Endothelial cell (in vitro differentiated cells): ENCODE data around the gene LRRN2. TPM values are rescaled to one million over a fixed set of nuclear protein-coding genes. Genes with fewer than 3 reads are reported as not detected.

Experiments used
- DNase-seq: peaks from one replicate; pipeline ENCODE4 v3.0.0; 2021; ENCODE audit warnings: low spot score
- H3K27ac Mint-ChIP-seq: one replicate; pipeline ENCODE4 v1.8.0; 2021; ENCODE audit warnings: mixed read lengths, inconsistent platforms; ENCODE audit not compliant: unreplicated experiment
- H3K27me3 Mint-ChIP-seq: one replicate; pipeline ENCODE4 v1.8.0; 2021; ENCODE audit warnings: mild to moderate bottlenecking, moderate library complexity, mixed read lengths, inconsistent platforms; ENCODE audit not compliant: unreplicated experiment
- H3K36me3 Mint-ChIP-seq: one replicate; pipeline ENCODE4 v1.8.0; 2021; ENCODE audit warnings: mild to moderate bottlenecking, low read depth, mixed read lengths, inconsistent platforms; ENCODE audit not compliant: unreplicated experiment
- H3K4me1 Mint-ChIP-seq: one replicate; pipeline ENCODE4 v1.8.0; 2021; ENCODE audit warnings: mild to moderate bottlenecking, mixed read lengths, inconsistent platforms; ENCODE audit not compliant: unreplicated experiment
- H3K4me3 Mint-ChIP-seq: one replicate; pipeline ENCODE4 v1.8.0; 2021; ENCODE audit warnings: mild to moderate bottlenecking, mixed read lengths, inconsistent platforms; ENCODE audit not compliant: unreplicated experiment
- H3K9me3 Mint-ChIP-seq: one replicate; pipeline ENCODE4 v1.8.0; 2021; ENCODE audit warnings: mixed read lengths, inconsistent platforms; ENCODE audit not compliant: unreplicated experiment
- total RNA-seq: library from RNA; stranded (reverse); fragmentation: NEBNext Ultra II Directional; extraction: Animal tissue kit (Norgen Biotek cat#: 25700); gene quantifications from one replicate; pipeline ENCODE4 v1.2.1, GENCODE V29; 2021; ENCODE audit not compliant: unreplicated experiment
- TF ChIP-seq, protein P1 (sequence below): fragments of 200-600 bp; sonication (generic); IDR thresholded peaks from one replicate; pipeline ENCODE4 v1.5.0; 2021; ENCODE audit warnings: antibody characterized with exemption; ENCODE audit not compliant: unreplicated experiment

LRRN2 gene
- total RNA-seq, 1 donor from 2014 or later = 71.1 TPM

- no peak overlapping the region for H3K4me3 Mint-ChIP-seq
- H3K27ac Mint-ChIP-seq = no peak overlapping the region
- no peak for DNase-seq
These were observed 106.5 kb downstream of the LRRN2 start for GRCh38 chr1:204578867-204579664.

GRCh38 chr1:204577794-204578478 is 107.6 kb downstream of the LRRN2 start:
- H3K9me3 Mint-ChIP-seq = no peaks in the 10 kb centered on the region
- no peaks in the 10 kb centered on the region for H3K27me3 Mint-ChIP-seq
- H3K4me3 Mint-ChIP-seq = no peak overlapping the region
- peaks cover 17% of the 10 kb centered on the region for H3K4me1 Mint-ChIP-seq
- H3K27ac Mint-ChIP-seq = no peak overlapping the region
- DNase-seq = no peak
- TF ChIP-seq, protein P1, sequence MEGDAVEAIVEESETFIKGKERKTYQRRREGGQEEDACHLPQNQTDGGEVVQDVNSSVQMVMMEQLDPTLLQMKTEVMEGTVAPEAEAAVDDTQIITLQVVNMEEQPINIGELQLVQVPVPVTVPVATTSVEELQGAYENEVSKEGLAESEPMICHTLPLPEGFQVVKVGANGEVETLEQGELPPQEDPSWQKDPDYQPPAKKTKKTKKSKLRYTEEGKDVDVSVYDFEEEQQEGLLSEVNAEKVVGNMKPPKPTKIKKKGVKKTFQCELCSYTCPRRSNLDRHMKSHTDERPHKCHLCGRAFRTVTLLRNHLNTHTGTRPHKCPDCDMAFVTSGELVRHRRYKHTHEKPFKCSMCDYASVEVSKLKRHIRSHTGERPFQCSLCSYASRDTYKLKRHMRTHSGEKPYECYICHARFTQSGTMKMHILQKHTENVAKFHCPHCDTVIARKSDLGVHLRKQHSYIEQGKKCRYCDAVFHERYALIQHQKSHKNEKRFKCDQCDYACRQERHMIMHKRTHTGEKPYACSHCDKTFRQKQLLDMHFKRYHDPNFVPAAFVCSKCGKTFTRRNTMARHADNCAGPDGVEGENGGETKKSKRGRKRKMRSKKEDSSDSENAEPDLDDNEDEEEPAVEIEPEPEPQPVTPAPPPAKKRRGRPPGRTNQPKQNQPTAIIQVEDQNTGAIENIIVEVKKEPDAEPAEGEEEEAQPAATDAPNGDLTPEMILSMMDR = no peak
- H3K36me3 Mint-ChIP-seq = no peaks in the 10 kb centered on the region

More at GRCh38 chr1:204578867-204579664, 106.5 kb downstream of the LRRN2 start:
- H3K4me1 Mint-ChIP-seq = peaks cover 17% of the 10 kb centered on the region
- no peaks in the 10 kb centered on the region for H3K9me3 Mint-ChIP-seq
- H3K36me3 Mint-ChIP-seq = no peaks in the 10 kb centered on the region
- TF ChIP-seq, protein P1 = no peak
- no peaks in the 10 kb centered on the region for H3K27me3 Mint-ChIP-seq

DNA sequence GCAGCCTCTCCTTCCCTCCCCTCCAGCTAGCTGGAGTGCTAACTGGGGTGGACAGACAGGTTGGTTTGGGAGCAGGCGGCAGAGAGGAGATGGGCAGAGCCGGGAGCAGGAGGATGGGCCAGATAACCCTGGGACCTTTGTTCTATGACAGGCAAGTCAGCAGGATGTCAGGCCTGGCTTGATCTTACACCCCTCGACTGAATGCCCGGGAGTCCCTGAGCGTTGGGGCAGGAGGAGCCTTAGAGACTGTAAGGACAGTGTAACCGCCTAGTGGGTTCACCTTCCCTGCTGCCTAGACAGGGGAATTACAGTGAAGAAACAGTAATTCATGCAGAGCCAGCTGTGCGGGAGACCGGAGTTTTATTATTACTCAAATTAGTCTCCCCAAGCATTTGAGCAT is 109.1 kb downstream of the LRRN2 start:
- Mint-ChIP-seq H3K4me1 (peaks cover 17% of the 10 kb centered on the region), H3K27me3 (no peaks in the 10 kb centered on the region), H3K27ac (no peak overlapping the region), H3K4me3 (no peak overlapping the region), H3K36me3 (no peaks in the 10 kb centered on the region), H3K9me3 (no peaks in the 10 kb centered on the region)
- DNase-seq = no peak
- TF ChIP-seq, protein P1 = no peak

GRCh38 chr1:204575221-204576190 is 110.0 kb downstream of the LRRN2 start:
- TF ChIP-seq, protein P1 = no peak
- H3K36me3 Mint-ChIP-seq = no peaks in the 10 kb centered on the region
- no peak for DNase-seq
- H3K9me3 Mint-ChIP-seq = no peaks in the 10 kb centered on the region
- H3K27ac Mint-ChIP-seq = no peak overlapping the region
- no peak overlapping the region for H3K4me3 Mint-ChIP-seq
- peaks cover 17% of the 10 kb centered on the region for H3K4me1 Mint-ChIP-seq
- H3K27me3 Mint-ChIP-seq = no peaks in the 10 kb centered on the region
